Ovary (tissue), 1 donor: ENCODE measurements around the gene STYXL1.

Experiments used
- EP300 ChIP-seq: sonication (generic); formaldehyde crosslinking; IDR thresholded peaks from one replicate; pipeline ENCODE4 v1.6.1; 2017; ENCODE audit warnings: antibody characterized with exemption
- POLR2A ChIP-seq: fragments of 450-650 bp; IDR thresholded peaks from one replicate; pipeline ENCODE4 v1.6.1; 2017; ENCODE audit warnings: antibody characterized with exemption, mild to moderate bottlenecking, moderate library complexity

DNA sequence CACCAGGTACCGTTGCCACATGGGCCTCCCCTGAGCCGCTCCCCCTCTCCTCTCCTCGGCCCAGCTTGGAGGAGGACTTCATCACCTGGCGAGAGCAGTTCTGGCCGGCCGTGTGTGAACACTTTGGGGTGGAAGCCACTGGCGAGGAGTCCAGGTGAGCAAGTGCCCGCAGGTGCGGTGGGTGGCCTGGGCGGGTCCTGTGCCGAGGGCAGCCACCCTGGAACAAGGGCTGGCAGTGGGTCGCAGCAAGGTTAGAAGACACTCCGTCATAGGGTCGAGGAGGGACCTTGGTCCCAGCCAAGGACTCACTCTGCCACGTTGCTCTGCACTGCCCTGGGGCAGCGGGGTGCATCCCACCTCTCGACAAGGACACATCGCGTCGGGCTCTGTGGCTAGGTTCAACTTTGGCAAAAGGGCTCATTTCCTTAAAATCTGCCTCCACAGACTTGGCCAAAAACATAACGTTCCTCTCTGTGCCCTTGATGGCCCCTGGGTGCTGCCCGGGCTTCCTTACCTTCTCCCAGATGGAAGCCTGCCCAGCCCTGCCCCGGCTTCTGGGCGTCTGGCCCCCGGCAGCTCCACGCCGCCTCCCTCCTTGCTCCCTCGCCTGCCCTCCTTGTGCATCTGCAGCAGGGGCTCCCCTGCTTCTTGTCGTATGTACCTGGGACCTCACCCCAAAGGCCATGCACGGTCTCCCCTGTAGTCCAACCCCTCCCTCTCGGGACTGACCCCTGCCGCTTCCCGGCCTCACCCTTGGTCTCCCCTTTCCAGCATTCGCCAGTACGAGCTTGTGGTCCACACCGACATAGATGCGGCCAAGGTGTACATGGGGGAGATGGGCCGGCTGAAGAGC, 66.1 kb downstream of the STYXL1 start:
- TF ChIP-seq POLR2A (no peak), EP300 (no peak)
